Astrocyte of the hippocampus (primary cell): ENCODE results near the gene PCDHGB3.
A peak's percentile ranks its signal among the peaks of the same experiment; 100 is the strongest.

Experiments used
- DNase-seq: peaks from one replicate; pipeline ENCODE4 v3.0.0; 2011; ENCODE audit warnings: low read depth, low spot score

PCDHGB3 gene

DNA sequence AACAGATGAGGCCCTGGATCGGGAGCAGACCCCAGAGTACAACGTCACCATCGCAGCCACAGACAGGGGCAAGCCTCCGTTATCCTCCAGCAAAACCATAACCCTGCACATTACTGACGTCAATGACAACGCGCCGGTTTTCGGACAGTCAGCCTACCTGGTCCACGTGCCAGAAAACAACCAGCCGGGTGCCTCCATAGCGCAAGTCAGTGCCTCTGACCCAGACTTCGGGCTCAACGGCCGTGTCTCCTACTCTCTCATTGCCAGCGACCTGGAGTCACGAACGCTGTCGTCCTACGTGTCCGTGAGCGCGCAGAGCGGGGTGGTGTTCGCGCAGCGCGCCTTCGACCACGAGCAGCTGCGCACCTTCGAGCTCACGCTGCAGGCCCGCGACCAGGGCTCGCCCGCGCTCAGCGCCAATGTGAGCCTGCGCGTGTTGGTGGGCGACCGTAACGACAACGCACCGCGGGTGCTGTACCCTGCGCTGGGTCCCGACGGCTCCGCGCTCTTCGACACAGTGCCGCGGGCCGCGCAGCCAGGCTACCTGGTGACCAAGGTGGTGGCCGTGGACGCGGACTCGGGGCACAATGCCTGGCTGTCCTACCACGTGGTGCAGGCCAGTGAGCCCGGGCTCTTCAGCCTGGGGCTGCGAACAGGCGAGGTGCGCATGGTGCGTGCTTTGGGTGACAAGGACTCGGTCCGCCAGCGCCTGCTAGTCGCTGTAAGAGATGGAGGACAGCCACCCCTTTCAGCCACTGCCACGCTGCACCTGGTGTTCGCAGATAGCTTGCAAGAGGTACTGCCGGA, 49.2 kb downstream of the PCDHGB3 start:
- DNase-seq, result no peak

DNA sequence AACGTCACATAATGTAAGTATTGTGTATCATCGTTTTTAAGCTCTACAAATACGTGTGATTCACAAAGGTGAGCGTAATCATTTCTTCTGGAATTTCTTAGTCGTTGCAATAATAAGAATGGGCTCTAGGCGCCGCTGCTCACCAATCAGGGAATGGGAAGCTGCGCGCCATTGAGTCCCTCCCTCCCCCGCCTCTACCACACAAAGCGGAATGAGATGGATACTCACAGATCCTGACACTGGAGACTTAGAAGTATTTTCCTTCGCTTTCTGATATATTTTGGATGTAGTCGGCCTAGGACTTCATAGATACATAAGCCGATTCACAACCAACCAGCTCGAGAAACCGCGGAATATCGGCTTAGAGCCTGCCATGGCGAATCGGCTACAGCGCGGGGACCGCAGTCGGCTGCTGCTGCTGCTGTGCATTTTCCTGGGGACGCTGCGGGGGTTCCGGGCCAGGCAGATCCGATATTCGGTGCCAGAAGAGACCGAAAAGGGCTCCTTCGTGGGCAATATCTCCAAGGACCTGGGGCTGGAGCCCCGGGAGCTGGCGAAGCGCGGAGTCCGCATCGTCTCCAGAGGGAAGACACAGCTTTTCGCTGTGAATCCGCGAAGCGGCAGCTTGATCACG, 50.9 kb downstream of the PCDHGB3 start, which contains the start of gene PCDHGA11:
TSS of gene PCDHGA11 (plus strand) at position 197 of the 634 bp plus-strand sequence. CDS start at position 374, 177 bp downstream.
- peak; percentile 69 for DNase-seq

DNA sequence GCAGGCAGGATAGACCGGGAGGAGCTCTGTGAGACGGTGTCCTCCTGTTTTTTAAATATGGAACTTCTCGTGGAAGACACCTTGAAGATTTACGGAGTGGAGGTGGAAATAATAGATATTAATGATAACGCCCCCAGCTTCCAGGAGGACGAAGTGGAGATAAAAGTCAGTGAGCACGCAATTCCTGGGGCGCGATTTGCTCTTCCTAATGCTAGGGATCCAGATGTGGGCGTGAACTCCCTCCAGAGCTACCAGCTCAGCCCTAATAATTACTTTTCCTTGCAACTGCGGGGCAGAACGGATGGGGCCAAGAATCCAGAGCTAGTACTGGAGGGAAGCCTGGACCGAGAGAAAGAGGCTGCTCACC, 51.4 kb downstream of the PCDHGB3 start:
- DNase-seq, result no peak
